ENCODE results near the gene BAZ1B. TPM values are rescaled to one million over a fixed set of nuclear protein-coding genes. Genes with fewer than 3 reads are reported as not detected.
A peak's percentile ranks its signal among the peaks of the same experiment; 100 is the strongest.

Gene BAZ1B
- total RNA-seq, 1 experiment from 2014 or later: 107 TPM

- Histone ChIP-seq H3K4me1 (ENCODE audit: control insufficient read depth, insufficient read depth, low read length) (peaks cover 17% of the 10 kb centered on the region), H3K27ac (ENCODE audit: low read length) (no peak overlapping the region), H3K36me3 (ENCODE audit: control insufficient read depth, insufficient read depth, low read length) (peaks cover 9% of the 10 kb centered on the region; the same call in 1 of the 2 replicates), H3K9me3 (ENCODE audit: control insufficient read depth, insufficient read depth, low read depth, low read length) (no peaks in the 10 kb centered on the region), H3K4me3 (ENCODE audit: low read depth in 2 of 2, low read length in 2 of 2) (no peak overlapping the region), H3K27me3 (ENCODE audit: control insufficient read depth, insufficient read depth, low read length) (no peaks in the 10 kb centered on the region)
- intact Hi-C loops (cut with micrococcal nuclease; ENCODE audit: unreplicated experiment) (loop anchor here (5.0 kb wide), 1 partner anchor 116 kb away; no protein-coding TSS in a partner anchor), in situ Hi-C loops (cut with HindIII; ENCODE audit: low pct_unique_long_range_greater_than_20kb, low sequenced_read_pairs) (no loop called here)
- no TSS peak for BruUV-seq (replicated peaks)
- ChIA-PET CTCF (interaction anchor here (0.8 kb wide), 1 partner anchor 297 kb away, joined by 3 read pairs; no protein-coding TSS in a partner anchor), POLR2A (interaction anchor here (0.5 kb wide), 1 partner anchor 182 kb away, joined by 3 read pairs; no protein-coding TSS in a partner anchor)
- TF ChIP-seq REST (IDR thresholded peaks at IDR 0.05; ENCODE audit: insufficient read depth in 1 of 2, low read depth in 2 of 2, low read length in 1 of 2) (no peak), TCF7L2 (IDR thresholded peaks at IDR 0.05; ENCODE audit: low read depth, low read length) (no peak), POLR2AphosphoS5 (IDR thresholded peaks at IDR 0.05; ENCODE audit: low read depth, low read length) (no peak), SIN3A (IDR thresholded peaks at IDR 0.05; ENCODE audit: borderline replicate concordance, insufficient read depth, low read depth, low read length) (no peak)
- TF ChIP-seq, protein P1, sequence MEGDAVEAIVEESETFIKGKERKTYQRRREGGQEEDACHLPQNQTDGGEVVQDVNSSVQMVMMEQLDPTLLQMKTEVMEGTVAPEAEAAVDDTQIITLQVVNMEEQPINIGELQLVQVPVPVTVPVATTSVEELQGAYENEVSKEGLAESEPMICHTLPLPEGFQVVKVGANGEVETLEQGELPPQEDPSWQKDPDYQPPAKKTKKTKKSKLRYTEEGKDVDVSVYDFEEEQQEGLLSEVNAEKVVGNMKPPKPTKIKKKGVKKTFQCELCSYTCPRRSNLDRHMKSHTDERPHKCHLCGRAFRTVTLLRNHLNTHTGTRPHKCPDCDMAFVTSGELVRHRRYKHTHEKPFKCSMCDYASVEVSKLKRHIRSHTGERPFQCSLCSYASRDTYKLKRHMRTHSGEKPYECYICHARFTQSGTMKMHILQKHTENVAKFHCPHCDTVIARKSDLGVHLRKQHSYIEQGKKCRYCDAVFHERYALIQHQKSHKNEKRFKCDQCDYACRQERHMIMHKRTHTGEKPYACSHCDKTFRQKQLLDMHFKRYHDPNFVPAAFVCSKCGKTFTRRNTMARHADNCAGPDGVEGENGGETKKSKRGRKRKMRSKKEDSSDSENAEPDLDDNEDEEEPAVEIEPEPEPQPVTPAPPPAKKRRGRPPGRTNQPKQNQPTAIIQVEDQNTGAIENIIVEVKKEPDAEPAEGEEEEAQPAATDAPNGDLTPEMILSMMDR (IDR thresholded peaks at IDR 0.05): no peak
- ATAC-seq (peak; percentile 16; the same call in 1 of the 2 replicates), DNase-seq (ENCODE audit: low read depth, low spot score) (no peak)
Measured at GRCh38 chr7:73437621-73438416, 84.3 kb downstream of the BAZ1B start.

GRCh38 chr7:73437091-73437490 lies 85.0 kb downstream of the BAZ1B start:
- in situ Hi-C loops (cut with HindIII; ENCODE audit: low pct_unique_long_range_greater_than_20kb, low sequenced_read_pairs): no loop called here
- Histone ChIP-seq H3K4me1 (ENCODE audit: control insufficient read depth, insufficient read depth, low read length) (peaks cover 17% of the 10 kb centered on the region), H3K4me3 (ENCODE audit: low read depth in 2 of 2, low read length in 2 of 2) (no peak overlapping the region), H3K27me3 (ENCODE audit: control insufficient read depth, insufficient read depth, low read length) (no peaks in the 10 kb centered on the region), H3K9me3 (ENCODE audit: control insufficient read depth, insufficient read depth, low read depth, low read length) (no peaks in the 10 kb centered on the region), H3K36me3 (ENCODE audit: control insufficient read depth, insufficient read depth, low read length) (0 out of 2 replicates have a peak, but pooled peaks cover 2% of the 10 kb centered on the region), H3K27ac (ENCODE audit: low read length) (no peak overlapping the region)
- DNase-seq (ENCODE audit: low read depth, low spot score): no peak
- CTCF ChIA-PET: interaction anchor here (0.8 to 1.1 kb wide), 2 partner anchors 113 to 297 kb away, joined by 3 read pairs; no protein-coding TSS in a partner anchor
- BruUV-seq (replicated peaks): no TSS peak
- ATAC-seq: no peak
- POLR2A ChIA-PET: no interaction called here
- TF ChIP-seq SIN3A (IDR thresholded peaks at IDR 0.05; ENCODE audit: borderline replicate concordance, insufficient read depth, low read depth, low read length): no peak
- no peak for TF ChIP-seq POLR2AphosphoS5 (IDR thresholded peaks at IDR 0.05; ENCODE audit: low read depth, low read length)
- TF ChIP-seq TCF7L2 (IDR thresholded peaks at IDR 0.05; ENCODE audit: low read depth, low read length): no peak
- TF ChIP-seq, protein P1 (IDR thresholded peaks at IDR 0.05): no peak
- TF ChIP-seq REST (IDR thresholded peaks at IDR 0.05; ENCODE audit: insufficient read depth in 1 of 2, low read depth in 2 of 2, low read length in 1 of 2): no peak
- intact Hi-C loops (cut with micrococcal nuclease; ENCODE audit: unreplicated experiment): loop anchor here (5.0 kb wide), 1 partner anchor 115 kb away; no protein-coding TSS in a partner anchor
